MM.1S (cell line): ENCODE measurements around the gene CMIP.

Experiments used
- CTCF ChIP-seq: fragments of 300-600 bp; sonication (generic); IDR thresholded peaks from 2 replicates; pipeline ENCODE4 v1.5.1; 2016; ENCODE audit warnings: antibody characterized with exemption, low read length, mixed read lengths
- EZH2 ChIP-seq: fragments of 300-600 bp; sonication (generic); optimal IDR thresholded peaks from 2 replicates; pipeline ENCODE3; 2017; ENCODE audit warnings: low read depth, mild to moderate bottlenecking, antibody characterized with exemption, low read length, mixed read lengths

- TF ChIP-seq CTCF (no peak), EZH2 (no peak)
Measured at GRCh38 chr16:81713796-81714195, 269.2 kb downstream of the CMIP start.
